ENCODE measurements around the gene TPSD1. TPM values are rescaled to one million over a fixed set of nuclear protein-coding genes. Genes with fewer than 3 reads are reported as not detected.
"Not testable (repeated sequence)": the region's sequence is repeated elsewhere in the genome, so short reads cannot be mapped to it uniquely, and the experiment has no call there.

The TPSD1 gene
- total and polyA plus RNA-seq, 2 experiments from 2014 or later: not detected

- Histone ChIP-seq H3K27me3 (replicated peaks; ENCODE audit: insufficient read depth) (peaks cover 43% of the 10 kb centered on the region), H3K79me2 (ENCODE audit: insufficient read depth) (no peaks in the 10 kb centered on the region), H3K4me1 (ENCODE audit: insufficient read depth) (no peaks in the 10 kb centered on the region; the same call in 1 of the 2 replicates), H2AFZ (no peak overlapping the region), H3K9me3 (ENCODE audit: low read depth) (no peaks in the 10 kb centered on the region), H3F3A (ENCODE audit: insufficient read depth) (no peaks in the 10 kb centered on the region), H3K36me3 (ENCODE audit: low read depth) (no peaks in the 10 kb centered on the region), H3K4me2 (ENCODE audit: unreplicated experiment) (no peak overlapping the region), H4K20me1 (ENCODE audit: insufficient read depth) (no peaks in the 10 kb centered on the region), H3K9me2 (ENCODE audit: insufficient read depth) (no peaks in the 10 kb centered on the region), H3K9ac (no peak overlapping the region), H3K27ac (no peak overlapping the region), H3K4me3 (no peak overlapping the region)
- peak; percentile 30 for DNase-seq
- 9 to 13% methylated on average over 20 to 22 of the region's 22 CpGs for WGBS, 2 experiments (ENCODE audit: low coverage in 1 of 2, low lambda C conversion rate in 2 of 2, missing lambda C conversion rate in 2 of 2)
- TF ChIP-seq EZH2phosphoT487 (IDR thresholded peaks at IDR 0.05; ENCODE audit: insufficient read depth, low read depth): no peak
- in situ Hi-C loops (cut with MboI): no loop called here
Measured at GRCh38 chr16:1290063-1290501, 34.2 kb downstream of the TPSD1 start.

GRCh38 chr16:1290860-1291575 is 35.1 kb downstream of the TPSD1 start:
- in situ Hi-C loops (cut with MboI): no loop called here
- H3K9ac ChIP-seq: no peak overlapping the region
- H3F3A ChIP-seq (ENCODE audit: insufficient read depth): no peaks in the 10 kb centered on the region
- no peaks in the 10 kb centered on the region; the same call in 1 of the 2 replicates for H3K4me1 ChIP-seq (ENCODE audit: insufficient read depth)
- no peaks in the 10 kb centered on the region for H3K9me3 ChIP-seq (ENCODE audit: low read depth)
- H3K9me2 ChIP-seq (ENCODE audit: insufficient read depth): no peaks in the 10 kb centered on the region
- H3K4me2 ChIP-seq (ENCODE audit: unreplicated experiment): no peak overlapping the region
- H3K36me3 ChIP-seq (ENCODE audit: low read depth): no peaks in the 10 kb centered on the region
- H3K4me3 ChIP-seq: no peak overlapping the region
- H3K27me3 ChIP-seq (replicated peaks; ENCODE audit: insufficient read depth): peaks cover 45% of the 10 kb centered on the region
- no peaks in the 10 kb centered on the region for H3K79me2 ChIP-seq (ENCODE audit: insufficient read depth)
- WGBS, 2 experiments (ENCODE audit: low coverage in 1 of 2, low lambda C conversion rate in 2 of 2, missing lambda C conversion rate in 2 of 2): 52 to 53% methylated on average over 29 of the region's 29 CpGs
- TF ChIP-seq EZH2 (IDR thresholded peaks at IDR 0.05; ENCODE audit: insufficient read depth, poor library complexity, severe bottlenecking): no peak
- no peak for TF ChIP-seq EZH2phosphoT487 (IDR thresholded peaks at IDR 0.05; ENCODE audit: insufficient read depth, low read depth)
- no peak for DNase-seq
- no peak overlapping the region for H2AFZ ChIP-seq
- H3K27ac ChIP-seq: no peak overlapping the region
- no peaks in the 10 kb centered on the region for H4K20me1 ChIP-seq (ENCODE audit: insufficient read depth)

GRCh38 chr16:1291576-1291974 is 35.7 kb downstream of the TPSD1 start:
- no peaks in the 10 kb centered on the region for H3F3A ChIP-seq (ENCODE audit: insufficient read depth)
- H3K36me3 ChIP-seq (ENCODE audit: low read depth): no peaks in the 10 kb centered on the region
- no peak overlapping the region for H3K4me2 ChIP-seq (ENCODE audit: unreplicated experiment)
- peaks cover 45% of the 10 kb centered on the region for H3K27me3 ChIP-seq (replicated peaks; ENCODE audit: insufficient read depth)
- H3K9me3 ChIP-seq (ENCODE audit: low read depth): no peaks in the 10 kb centered on the region
- no peak overlapping the region for H3K27ac ChIP-seq
- in situ Hi-C loops (cut with MboI): no loop called here
- H3K9ac ChIP-seq: no peak overlapping the region
- TF ChIP-seq EZH2phosphoT487 (IDR thresholded peaks at IDR 0.05; ENCODE audit: insufficient read depth, low read depth): no peak
- TF ChIP-seq EZH2 (IDR thresholded peaks at IDR 0.05; ENCODE audit: insufficient read depth, poor library complexity, severe bottlenecking): no peak
- no peak for DNase-seq
- no peak overlapping the region for H3K4me3 ChIP-seq
- H3K9me2 ChIP-seq (ENCODE audit: insufficient read depth): no peaks in the 10 kb centered on the region
- H2AFZ ChIP-seq: no peak overlapping the region
- H4K20me1 ChIP-seq (ENCODE audit: insufficient read depth): no peaks in the 10 kb centered on the region
- no peaks in the 10 kb centered on the region for H3K79me2 ChIP-seq (ENCODE audit: insufficient read depth)
- WGBS, 2 experiments (ENCODE audit: low coverage in 1 of 2, low lambda C conversion rate in 2 of 2, missing lambda C conversion rate in 2 of 2): 13 to 30% methylated on average over 9 to 13 of the region's 17 CpGs
- H3K4me1 ChIP-seq (ENCODE audit: insufficient read depth): no peaks in the 10 kb centered on the region; the same call in 1 of the 2 replicates

- H4K20me1 ChIP-seq (ENCODE audit: insufficient read depth); H3K4me3 ChIP-seq; H3K4me2 ChIP-seq (ENCODE audit: unreplicated experiment); H3K27ac ChIP-seq; in situ Hi-C loops (cut with MboI); H3K9ac ChIP-seq; H3K9me2 ChIP-seq (ENCODE audit: insufficient read depth); H3K36me3 ChIP-seq (ENCODE audit: low read depth); H3K79me2 ChIP-seq (ENCODE audit: insufficient read depth); H2AFZ ChIP-seq; H3K4me1 ChIP-seq (ENCODE audit: insufficient read depth); H3K9me3 ChIP-seq (ENCODE audit: low read depth); DNase-seq; H3F3A ChIP-seq (ENCODE audit: insufficient read depth): not testable (repeated sequence)
- WGBS, 2 experiments (ENCODE audit: low coverage in 1 of 2, low lambda C conversion rate in 2 of 2, missing lambda C conversion rate in 2 of 2): 66 to 76% methylated on average over 3 to 6 of the region's 6 CpGs
- peaks cover 45% of the 10 kb centered on the region for H3K27me3 ChIP-seq (replicated peaks; ENCODE audit: insufficient read depth)
Measured at GRCh38 chr16:1292208-1292607, 36.3 kb downstream of the TPSD1 start.

GRCh38 chr16:1292808-1293207 is 36.9 kb downstream of the TPSD1 start:
- H4K20me1 ChIP-seq (ENCODE audit: insufficient read depth); H3K4me2 ChIP-seq (ENCODE audit: unreplicated experiment); H3K79me2 ChIP-seq (ENCODE audit: insufficient read depth); H3K9me2 ChIP-seq (ENCODE audit: insufficient read depth); H3K4me3 ChIP-seq; H3K9me3 ChIP-seq (ENCODE audit: low read depth); H3F3A ChIP-seq (ENCODE audit: insufficient read depth); in situ Hi-C loops (cut with MboI); H2AFZ ChIP-seq; H3K36me3 ChIP-seq (ENCODE audit: low read depth); H3K27ac ChIP-seq; H3K9ac ChIP-seq; H3K4me1 ChIP-seq (ENCODE audit: insufficient read depth); DNase-seq: not testable (repeated sequence)
- H3K27me3 ChIP-seq (replicated peaks; ENCODE audit: insufficient read depth): peaks cover 41% of the 10 kb centered on the region
- 69 to 80% methylated on average over 8 of the region's 8 CpGs for WGBS, 2 experiments (ENCODE audit: low coverage in 1 of 2, low lambda C conversion rate in 2 of 2, missing lambda C conversion rate in 2 of 2)
